ENCODE measurements around the gene INPP5K.

INPP5K gene

DNA sequence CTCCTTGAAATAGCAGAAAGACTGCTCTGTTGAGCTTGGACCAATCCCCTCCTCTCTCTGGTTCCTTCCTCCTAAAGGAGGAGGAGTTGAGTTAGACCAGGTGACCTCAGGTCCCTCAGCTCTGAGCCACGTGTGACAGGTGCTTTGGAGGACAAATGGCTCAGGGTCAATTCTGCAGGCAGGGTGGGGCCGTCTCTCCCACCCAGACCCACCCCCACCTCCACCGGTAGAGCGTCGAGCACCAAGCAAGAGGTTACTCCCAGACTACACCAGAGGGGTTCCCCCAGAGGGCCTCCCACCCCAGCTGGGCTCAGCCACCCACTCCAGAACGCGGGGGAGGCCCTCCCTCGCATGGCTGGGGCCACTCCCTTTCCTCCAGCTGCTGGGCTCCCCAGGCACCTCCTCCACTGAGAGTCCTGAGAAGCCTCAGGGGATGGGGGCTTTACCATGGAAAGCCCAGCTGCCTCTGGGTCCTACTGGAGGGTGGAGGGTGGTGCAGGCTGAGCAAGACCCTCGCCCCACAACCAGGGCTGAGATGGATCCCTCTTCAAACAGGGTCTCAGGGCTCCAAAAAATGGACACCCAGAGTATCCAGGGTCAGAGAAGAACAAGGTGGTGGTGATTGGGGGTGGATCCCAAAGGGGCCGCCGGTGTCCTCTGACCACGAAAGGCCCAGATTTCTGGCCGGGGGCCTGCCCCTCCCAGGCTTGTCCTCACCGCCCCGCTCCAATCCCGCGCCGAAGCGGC lies 31.6 kb downstream of the INPP5K start:
- no peak for DNase-seq

DNA sequence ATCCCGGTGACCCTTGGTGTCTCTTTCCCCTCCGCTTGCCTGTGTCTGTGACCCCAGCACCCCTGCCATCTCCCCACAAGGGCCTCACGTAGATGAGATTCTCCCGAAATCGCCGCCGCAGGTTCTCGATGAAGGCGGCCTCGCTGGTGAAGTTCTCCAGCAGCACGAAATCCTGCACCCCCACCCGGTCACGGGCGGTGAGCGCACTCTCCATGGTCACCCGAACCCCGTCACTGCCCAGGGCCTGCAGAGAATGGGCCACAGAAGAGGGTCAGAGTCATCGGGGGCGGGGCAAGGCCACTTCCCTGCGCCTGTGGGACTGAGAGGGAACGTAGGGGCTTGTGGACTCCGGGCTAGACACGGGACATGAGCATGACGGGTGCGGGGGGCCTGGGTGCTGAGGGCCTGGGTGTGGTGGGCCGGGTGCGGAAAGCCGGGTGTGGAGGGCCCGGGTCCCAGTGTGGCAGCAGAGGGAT lies 32.3 kb downstream of the INPP5K start:
- DNase-seq = no peak

DNA sequence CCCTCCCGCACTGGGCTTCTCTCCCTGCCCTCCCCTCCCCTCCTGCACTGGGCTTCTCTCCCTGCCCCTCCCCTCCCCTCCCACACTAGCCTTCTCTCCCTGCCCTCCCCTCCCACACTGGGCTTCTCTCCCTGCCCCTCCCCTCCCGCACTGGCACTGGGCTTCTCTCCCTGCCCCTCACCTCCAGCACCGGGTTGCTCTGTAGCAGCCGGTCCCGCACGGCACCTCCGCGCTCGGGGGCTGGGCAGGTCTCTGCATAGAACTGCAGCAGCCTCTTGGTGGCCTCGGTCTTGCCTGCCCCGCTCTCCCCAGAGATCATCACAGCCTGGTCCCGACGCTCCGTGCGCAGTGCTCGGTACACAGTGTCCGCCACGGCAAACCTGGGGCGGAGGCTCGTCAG lies 33.7 kb downstream of the INPP5K start:
- no peak for DNase-seq

DNA sequence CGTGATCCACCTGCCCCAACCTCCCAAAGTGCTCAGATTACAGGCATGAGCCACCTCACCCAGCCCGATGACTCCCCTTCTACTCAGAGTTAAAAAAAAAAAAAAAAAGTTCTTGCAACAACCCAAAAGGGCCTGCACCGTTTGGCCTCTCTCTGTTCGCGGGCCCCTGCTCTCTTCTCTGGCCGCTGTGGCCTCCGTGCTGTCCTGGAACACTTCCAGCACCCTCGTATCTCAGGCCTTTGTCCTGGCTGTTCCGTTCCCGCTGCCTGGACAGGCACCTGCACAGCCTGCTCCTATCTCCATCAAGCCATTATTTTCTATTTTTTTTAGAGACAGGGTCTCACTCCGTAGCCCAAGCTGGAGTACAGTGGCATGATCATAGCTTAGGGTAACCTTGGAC lies 34.7 kb downstream of the INPP5K start:
- DNase-seq = no peak

DNA sequence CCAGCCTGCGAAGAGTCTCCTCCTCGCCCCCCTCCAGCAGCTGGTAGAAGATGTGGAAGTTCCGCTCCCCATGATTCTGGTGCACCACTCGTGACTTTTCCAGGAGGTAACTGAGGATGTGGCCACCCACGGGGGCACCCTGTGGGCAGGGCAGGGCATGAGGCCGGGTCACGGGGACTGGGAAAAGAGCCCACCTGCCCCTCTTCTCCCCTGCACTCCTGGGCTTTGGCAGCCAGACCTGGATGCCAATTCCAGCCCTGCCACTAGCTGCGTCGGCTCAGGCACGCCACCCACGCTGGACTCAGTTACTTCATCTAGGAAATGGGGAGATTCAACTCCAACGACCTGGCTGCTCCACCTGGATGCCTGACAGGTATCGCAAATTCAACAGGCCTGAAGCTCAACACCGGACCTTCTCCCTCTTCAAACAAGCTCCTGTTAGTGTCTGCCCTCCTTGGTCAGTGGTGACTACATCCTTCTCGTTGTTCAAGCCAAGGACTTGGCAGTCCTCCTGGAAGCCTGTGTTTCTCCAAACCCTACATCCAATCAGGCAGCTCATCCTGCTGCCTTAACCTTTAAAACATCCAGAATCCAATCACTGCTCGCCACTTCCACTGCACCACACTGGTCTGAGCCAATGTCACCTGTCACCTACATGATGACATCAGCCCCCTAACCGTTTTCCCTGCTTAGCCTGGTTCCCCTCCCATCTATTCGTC lies 35.5 kb downstream of the INPP5K start:
- no peak for DNase-seq

DNA sequence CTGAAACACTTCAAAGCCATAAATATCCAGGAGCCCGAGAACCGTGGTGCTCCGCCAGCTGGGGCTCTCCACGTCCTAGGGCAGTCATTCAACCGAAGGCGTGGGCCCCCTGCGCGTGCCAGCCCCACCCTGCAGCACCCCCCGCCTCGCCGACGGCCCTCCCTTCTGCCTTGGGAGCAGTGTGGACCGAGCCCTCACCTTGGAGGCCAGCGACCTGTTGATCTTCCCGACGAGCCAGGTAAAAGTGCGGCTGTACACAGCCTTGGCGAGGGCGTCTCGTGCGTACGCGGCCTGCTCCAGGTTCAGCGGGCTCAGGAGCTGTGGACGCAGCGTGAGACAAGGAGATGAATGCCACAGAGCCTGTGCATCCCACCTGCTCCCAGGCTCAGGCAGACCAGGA lies 38.0 kb downstream of the INPP5K start:
- no peak for DNase-seq

DNA sequence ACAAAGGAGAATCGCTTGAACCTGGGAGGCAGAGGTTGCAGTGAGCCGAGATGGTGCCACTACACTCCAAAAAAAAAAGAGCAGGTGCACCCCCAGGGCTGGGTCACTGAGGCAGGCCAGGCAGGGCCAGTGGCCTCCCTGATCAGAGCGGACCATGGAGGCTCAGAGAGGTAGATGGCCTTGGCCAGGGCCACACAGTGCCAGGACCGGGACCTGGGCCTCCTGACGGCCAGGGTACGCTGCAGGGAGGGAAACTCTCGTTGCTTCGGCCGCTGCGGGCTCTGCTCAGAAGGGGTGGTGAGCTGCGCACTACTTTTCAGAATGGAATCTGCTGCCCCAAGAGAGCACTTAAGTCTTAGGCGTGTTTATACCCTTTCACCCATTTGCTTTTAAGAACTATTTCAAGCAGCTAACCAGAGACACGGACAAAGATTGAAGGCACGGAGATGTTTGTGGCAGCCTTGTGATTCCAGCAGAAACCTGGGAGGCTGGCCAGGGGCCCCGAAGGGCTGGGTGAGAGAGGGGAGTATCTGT lies 41.0 kb downstream of the INPP5K start:
- no peak for DNase-seq

DNA sequence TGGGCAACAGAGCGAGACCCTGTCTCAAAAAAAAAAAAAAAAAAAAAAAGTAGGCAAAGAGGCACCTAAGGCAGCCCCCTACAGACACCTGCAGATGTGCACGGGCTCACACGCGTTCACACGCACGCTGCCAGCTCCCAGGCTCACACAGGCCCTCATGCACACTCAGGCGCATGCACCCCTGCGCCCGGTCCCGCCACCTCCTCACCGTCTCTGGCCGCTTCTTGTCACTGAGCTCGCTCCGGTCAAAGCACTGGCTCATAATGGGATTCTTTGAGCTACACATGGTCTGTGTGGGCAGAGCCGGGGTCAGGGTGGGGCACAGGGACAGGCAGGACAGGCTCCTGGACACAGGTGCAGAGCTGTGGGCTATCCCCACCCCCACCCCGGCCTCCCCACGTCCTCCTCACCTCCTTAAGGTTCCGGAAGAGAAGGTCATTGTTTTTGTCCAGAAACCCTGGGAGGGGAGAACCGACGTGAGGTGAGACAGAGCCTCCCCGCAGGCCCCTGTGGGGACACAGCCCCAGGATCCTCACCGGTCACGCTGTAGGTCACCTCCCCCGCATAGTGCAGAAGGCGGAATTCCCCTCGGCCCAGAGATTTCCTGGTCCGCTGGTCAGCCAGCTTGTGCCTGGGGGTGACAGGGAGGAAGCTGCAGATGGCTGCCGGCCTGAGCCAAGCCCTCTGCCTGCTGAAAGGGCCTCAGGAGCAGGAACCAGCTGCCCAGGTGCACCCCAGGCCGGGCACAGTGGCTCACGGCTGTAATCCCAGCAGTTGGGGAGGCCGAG lies 41.8 kb downstream of the INPP5K start:
- DNase-seq = no peak

DNA sequence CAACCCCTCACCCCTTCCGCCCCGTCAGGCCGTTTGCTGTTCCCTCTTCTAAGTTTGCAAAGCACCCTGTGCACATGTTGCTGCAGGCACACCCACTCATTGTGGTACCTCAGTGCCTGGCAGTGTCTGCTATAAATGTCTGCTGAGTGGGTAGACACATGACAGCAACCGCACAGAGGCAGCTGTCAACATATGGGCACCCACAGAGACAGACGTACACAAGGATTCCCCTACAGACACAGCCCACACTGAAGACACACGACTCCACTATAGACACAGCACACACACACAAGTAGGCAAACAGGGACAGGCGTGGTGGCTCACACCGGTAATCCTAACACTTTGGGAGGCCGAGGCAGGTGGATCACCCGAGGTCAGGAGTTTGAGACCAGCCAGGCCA lies 42.6 kb downstream of the INPP5K start:
- DNase-seq = no peak

DNA sequence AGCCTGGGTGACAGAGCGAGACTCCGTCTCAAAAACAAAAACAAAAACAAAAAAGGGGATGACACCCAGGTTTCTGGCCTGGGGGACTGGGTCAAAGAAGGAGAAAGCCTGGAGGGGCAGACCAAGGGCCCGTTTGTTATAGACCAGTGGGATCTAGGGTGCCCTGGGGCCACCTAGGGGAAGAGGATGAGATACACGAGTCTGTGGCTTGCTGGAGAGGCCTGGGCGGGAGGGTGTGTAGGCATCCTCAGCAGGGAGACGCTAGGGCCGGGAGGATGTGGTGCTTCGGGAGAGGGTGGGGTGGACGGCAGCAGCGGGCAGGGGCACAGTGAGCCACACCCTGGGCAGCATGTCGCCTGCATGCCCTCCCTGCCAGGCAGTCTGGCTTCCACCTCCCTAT lies 43.2 kb downstream of the INPP5K start:
- DNase-seq = no peak

DNA sequence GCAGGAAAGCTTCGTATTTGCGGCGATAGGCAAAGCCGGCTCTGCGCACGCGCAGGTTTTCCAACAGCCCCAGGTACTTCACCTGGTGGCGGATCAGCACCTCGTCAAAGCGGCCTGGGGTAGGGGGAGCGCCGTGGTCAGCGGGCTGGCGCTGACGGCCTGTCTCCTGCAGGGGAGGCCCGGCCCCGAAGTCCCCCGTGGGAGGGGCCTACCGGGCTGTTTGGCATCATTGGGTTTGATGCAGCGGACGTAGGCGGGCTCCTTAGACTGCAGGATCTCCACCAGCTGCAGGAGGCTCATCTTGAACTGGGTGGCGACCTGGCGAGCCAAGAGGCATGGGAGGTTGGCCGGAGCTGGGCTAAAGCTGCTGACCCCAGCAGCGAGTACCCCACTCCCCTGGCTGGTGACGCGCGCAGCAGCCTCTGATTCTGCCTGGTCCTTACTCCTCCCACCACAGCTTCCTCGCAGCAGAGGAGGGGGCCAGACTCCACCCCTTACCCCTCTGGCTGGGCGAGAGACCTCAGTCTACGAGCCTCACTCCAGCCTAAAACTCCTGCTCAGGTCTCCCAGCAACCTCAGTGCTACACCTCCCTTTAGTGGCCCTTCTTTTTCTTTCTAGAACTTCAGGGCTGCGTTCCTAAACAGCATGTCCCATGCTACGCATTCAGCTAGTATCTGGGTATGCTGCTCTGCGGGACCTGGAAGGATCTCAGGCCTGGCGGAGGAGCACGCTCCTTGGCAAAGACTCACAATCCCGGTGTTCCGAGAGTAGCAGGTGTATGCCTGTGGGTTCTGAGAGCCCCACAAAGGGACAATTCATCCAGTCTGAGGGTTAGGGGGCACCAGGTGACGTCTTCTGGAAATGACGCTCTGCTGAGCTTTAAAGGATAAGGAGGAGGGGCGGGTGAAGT lies 44.2 kb downstream of the INPP5K start:
- DNase-seq = no peak

DNA sequence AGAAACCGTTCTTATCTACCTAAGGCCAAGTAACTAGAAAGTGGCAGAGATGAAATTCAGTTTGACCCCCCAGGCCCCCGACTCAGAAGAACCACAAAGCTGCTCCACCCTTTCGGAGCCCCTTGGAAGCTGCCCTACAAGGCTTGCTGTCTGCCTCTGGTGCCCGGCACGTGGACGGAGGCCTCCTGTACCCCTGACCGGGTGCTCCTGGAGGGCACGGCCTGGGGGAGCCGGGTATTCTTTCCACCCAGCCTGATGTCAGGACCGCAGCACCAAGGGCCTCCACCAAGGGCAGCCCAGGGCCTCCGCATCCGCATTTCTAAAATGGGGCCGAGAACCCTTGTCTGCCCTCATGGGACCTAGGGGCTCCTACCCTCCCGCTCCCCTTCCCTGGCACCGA lies 44.9 kb downstream of the INPP5K start:
- no peak for DNase-seq

DNA sequence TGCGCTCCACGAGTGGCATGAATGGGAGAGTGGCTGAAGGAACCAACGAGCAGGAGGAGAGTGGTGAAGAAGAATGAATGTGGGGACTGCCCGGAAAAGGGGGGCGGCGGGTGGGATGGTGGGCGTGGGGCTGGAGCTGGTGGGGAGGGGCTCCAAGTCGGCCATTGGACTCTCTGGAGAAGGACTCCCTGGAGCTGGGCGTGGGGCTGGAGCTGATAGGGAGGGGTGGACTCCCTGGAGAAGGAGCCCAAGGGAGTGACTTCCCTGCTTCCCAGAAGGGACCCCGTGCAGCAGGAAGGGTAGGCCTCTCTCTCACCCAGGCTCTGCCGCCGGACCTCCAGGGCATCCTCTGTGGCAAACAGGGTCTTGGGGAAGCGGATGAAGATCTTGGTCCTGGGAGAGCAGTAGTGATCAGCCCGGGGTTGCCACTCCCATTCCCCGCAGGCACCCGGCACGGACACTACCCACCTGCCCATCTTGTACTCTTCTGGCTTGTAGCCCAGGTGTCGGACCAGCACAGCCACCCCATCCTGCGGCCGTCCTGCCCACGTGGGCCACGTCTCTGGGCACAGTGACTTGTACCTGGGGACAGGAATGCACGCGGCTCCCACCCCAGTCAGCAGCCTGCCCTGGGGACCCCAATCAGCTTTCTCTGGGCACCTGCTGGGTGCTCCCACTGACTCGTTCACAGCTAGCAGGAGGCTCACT lies 45.5 kb downstream of the INPP5K start:
- DNase-seq = no peak

DNA sequence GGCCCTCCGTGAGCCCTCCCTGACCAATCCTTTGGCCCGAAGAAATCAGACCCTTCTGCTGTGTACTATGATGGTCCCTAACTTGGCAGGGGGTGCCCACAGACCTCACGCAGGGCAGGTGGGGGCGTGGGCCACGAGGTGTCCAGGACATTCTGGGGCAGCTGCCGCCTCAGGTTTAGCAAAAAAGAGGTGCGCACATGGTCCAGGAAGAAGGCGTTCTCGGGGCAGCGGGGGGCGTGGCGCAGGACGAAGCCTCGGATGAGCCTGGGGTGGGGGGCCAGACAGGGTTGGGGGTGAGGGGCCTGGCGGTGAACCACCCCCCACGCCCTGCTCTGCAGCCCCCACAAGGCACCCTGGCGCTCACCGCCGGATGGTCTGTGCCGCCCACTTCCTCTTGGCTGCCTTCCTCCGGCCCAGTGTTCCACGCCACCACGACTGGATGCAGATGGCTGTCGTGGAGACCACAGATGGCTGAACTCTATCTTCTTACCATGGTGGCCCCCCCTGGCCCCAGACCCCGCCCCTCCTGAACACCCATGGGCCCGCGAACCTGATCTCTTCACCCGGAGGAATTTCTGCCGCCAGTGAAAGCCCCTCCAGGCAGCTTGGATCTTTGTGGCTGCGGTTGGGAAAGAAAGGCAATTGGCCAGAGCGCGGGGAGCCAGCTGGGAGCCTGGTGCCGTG lies 46.2 kb downstream of the INPP5K start:
- DNase-seq = no peak

DNA sequence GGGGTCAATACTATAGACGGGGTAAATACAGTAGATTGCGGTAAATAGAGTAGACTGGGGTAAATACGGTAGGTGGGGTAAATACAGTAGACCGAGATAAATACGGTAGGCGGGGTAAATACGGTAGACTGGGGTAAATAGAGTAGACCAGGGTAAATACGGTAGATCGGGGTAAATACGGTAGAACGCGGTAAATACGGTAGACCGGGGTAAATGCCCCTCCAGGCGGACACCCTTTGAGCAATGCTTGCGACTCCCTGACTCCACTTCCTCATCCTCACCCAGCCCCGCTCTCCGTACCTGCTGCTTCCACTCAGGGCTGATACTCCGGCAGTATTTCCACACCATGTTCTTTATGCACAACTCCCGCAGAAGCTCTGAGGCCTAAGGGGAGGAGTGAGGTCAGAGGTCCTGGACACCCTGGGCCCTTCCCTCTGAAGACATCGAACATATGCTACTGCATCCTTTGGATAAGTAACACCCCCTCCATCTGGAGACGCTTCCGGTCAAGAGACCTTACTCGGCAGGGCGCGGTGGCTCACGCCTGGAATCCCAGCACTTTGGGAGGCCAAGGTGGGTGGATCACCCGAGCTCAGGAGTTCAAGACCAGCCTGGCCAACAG lies 47.1 kb downstream of the INPP5K start:
- DNase-seq = no peak

DNA sequence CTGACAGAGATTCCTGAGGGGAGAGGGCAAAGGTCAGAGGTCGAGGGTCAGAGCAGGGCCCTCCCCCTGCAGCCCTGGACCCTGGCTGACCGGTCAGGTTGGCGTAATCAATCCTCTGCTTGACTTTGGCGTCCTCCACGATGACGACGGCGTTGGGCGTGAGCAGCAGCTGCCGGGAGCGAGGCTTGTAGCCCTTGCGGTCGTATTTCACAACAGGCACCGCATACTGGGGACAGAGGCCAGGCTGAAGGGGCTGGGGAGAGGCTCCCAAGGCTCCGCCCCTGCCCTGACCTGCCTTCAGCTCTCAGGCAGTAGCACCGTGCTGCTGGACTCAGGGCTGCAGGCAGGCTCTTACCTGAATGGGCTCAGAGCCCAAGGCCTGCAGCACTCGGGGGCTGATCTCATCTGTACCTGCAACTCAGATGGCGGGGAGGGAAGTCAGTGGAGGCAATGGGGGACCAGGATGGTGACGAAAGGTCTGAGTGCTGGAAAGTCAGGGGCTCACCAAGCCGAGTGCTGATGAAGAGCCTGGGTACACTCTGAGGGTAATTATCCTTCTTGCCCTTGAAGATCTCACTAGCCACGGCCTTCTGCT lies 48.4 kb downstream of the INPP5K start:
- DNase-seq = no peak

DNA sequence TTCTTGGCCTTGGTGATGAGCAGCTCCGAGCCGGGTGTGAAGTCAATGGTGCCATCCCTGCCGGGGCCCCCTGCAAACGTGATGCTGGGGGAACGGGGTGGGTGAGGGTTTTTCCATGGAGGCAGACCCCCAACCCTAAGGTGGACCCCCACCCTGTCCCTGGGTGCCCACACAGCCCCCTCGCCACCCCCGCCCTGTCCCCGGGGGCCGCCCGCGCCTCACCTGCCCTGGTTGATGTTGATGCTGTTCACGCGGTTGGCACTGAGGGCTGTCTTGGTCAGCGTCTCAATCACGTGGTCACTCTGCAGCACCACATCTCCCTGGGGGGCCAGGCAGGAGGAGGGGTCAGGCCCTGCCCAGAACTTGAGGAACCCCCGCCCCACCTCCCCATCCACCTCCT lies 49.2 kb downstream of the INPP5K start:
- DNase-seq = no peak

DNA sequence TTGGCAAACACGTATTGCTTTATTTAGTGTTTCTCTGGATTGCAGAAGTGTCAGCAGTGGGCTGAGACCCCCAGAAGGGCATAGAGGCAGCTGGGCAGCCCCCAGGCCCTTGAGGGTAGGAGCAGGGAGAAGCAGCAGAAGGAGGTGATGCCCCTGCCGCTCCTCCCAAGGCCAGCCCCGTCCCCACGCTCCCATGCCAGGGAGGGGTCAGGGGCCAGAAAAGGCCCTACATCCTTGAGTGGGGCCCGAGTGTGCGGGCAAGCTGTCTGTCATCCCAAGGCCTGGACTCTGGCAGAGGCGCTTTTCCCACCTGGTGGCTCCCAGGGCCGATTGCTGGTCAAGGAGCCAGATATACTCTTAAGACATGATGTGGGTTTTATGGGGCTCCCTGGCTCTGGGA lies 52.2 kb downstream of the INPP5K start:
- no peak for DNase-seq

DNA sequence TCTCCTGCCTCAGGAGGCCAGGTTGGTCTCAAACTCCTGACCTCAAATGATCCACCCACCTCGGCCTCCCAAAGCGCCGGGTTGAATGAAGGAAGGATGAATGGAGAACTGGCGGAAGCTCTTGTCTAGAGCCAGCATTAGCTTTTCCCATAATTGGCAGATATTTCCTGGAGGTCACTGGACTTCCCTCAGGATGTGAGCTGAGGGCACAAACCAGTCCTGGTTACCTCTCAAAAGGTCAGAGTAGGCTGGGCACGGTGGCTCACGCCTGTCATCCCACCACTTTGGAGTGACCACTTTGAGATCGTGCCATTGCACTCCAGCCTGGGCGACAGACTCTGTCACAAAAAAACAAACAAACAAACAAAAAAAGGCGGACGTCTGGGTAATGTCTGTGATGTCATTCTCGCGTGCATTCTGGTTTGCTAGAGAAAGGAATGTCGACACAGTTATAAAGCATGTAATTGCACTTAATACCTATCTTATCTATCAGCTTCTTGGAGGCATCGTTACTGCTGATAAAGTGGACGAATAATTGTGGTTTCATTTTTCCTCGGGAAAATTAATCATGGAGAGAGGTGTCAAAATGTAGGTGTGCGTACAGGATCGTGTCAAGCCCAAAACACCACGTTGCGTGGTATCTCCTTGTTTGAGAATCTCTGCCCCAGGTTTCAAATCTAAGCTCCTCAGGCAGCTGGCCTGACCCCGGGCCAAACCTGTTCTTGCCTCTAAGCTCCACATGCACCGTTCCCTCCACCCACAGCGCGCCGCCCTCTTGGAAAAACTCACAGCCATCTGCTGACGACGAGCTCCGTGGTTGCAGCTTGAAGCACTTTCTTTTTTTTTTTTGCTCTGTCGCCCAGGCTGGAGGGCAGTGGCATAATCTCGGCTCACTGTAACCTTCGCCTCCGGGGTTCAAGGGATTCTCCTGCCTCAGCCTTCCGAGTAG lies 54.0 kb downstream of the INPP5K start:
- peak in 1 of 2 experiments; percentile 37 for DNase-seq

All from NCI-H446 (cell line).